ENCODE measurements around the gene C22orf15.

The C22orf15 gene

DNA sequence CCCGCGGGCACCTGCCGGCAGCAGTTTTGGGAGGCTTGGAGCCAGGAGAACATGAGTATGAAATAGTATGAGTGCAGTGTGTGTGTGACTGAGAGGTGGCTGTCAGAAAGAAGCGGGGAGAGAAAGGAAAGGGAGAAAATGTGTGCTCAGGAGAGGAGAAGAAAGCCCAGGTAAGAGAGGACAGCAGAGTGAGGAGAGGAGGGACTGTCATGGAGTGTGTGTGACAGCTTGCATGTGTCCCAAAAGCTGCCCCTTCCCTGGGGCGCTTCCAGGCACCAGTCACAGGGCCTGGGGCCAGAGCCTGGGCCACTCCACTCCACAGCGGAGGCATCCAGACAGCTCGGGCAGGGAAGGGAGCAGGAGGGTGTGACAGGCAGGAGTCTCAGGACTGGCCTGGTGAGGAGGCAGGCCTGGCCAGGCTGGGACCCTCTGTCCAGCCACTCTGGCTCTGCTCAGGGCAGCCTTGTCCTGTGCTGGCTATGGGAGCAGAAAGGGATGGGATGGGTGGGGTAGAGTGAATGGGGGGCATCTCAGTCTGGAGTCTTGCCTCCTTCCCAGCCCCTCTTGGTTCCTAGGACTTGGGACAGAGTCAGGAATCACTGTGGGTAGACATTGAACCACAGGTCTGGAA, 10.8 kb downstream of the C22orf15 start:
- peak overlapping the region; percentile 77 for H3K4me3 ChIP-seq (ENCODE audit: low read length)
- H3K27ac ChIP-seq (ENCODE audit: low read length) = no peak overlapping the region
- peaks cover 29% of the 10 kb centered on the region for H3K4me1 ChIP-seq (ENCODE audit: low read length)
- peaks cover 6% of the 10 kb centered on the region for H3K27me3 ChIP-seq (ENCODE audit: low read depth, low read length)
- no peak overlapping the region; the same call in 1 of the 2 replicates for H2AFZ ChIP-seq (ENCODE audit: low read depth, low read length)
- H3K36me3 ChIP-seq (replicated peaks; ENCODE audit: low read depth, low read length) = no peaks in the 10 kb centered on the region
- peak overlapping the region; percentile 60 for H3K9ac ChIP-seq (ENCODE audit: low read length)
- H3K79me2 ChIP-seq (ENCODE audit: low read length) = no peaks in the 10 kb centered on the region
- H4K20me1 ChIP-seq (ENCODE audit: insufficient read depth, low read length) = no peaks in the 10 kb centered on the region
- peak overlapping the region; percentile 92 for H3K4me2 ChIP-seq (ENCODE audit: low read length)
- H3K9me3 ChIP-seq (ENCODE audit: insufficient read depth, low read length) = no peaks in the 10 kb centered on the region
- TF ChIP-seq, protein P1, sequence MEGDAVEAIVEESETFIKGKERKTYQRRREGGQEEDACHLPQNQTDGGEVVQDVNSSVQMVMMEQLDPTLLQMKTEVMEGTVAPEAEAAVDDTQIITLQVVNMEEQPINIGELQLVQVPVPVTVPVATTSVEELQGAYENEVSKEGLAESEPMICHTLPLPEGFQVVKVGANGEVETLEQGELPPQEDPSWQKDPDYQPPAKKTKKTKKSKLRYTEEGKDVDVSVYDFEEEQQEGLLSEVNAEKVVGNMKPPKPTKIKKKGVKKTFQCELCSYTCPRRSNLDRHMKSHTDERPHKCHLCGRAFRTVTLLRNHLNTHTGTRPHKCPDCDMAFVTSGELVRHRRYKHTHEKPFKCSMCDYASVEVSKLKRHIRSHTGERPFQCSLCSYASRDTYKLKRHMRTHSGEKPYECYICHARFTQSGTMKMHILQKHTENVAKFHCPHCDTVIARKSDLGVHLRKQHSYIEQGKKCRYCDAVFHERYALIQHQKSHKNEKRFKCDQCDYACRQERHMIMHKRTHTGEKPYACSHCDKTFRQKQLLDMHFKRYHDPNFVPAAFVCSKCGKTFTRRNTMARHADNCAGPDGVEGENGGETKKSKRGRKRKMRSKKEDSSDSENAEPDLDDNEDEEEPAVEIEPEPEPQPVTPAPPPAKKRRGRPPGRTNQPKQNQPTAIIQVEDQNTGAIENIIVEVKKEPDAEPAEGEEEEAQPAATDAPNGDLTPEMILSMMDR (IDR thresholded peaks at IDR 0.05; ENCODE audit: low read depth, low read length) = no peak
- TF ChIP-seq EZH2phosphoT487 (IDR thresholded peaks at IDR 0.05; ENCODE audit: low read depth) = no peak

DNA sequence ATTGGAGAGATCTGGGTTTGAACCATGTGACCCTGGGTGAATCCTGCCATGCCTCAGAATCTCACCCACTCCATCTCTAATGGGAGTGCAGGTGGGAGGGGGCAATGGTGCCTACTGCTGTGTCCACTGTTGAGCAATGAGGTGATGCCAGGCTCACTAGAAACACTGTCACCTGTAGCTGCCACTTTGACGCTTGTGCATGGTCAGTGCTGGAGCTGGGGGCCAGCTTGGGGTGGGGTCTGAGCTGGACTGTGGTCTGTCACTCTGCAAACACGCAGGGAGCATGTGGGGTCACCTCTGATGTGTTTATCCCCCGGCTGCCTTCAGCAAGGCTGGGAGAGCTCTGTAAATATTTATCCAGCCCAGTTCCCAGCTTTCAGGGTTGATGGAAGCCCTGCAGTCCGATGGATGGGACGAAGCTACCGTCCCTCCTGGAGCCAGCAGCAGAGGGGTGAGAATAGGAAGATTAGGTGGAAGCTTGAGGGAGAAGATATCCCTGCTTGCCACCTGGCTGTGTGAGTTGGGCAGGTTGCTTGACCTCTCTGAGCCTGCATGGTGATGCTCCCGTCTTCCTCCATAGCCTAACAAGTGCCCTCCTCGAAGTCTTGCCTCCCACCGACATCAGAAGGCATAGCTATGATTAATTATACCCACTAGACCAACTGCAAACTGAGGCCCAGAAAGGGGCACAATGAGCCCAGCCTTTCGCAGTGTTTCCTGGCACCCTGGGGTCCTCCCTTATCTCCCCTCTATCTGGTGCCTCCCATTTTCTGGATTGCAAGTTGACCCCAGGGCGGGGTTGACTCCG, 11.5 kb downstream of the C22orf15 start:
- no peaks in the 10 kb centered on the region for H3K9me3 ChIP-seq (ENCODE audit: insufficient read depth, low read length)
- no peaks in the 10 kb centered on the region for H4K20me1 ChIP-seq (ENCODE audit: insufficient read depth, low read length)
- no peak overlapping the region for H3K4me2 ChIP-seq (ENCODE audit: low read length)
- H3K36me3 ChIP-seq (replicated peaks; ENCODE audit: low read depth, low read length) = no peaks in the 10 kb centered on the region
- H3K27ac ChIP-seq (ENCODE audit: low read length) = no peak overlapping the region
- H3K4me3 ChIP-seq (ENCODE audit: low read length) = no peak overlapping the region
- peaks cover 6% of the 10 kb centered on the region for H3K27me3 ChIP-seq (ENCODE audit: low read depth, low read length)
- H3K79me2 ChIP-seq (ENCODE audit: low read length) = no peaks in the 10 kb centered on the region
- TF ChIP-seq, protein P1 (IDR thresholded peaks at IDR 0.05; ENCODE audit: low read depth, low read length) = no peak
- no peak for TF ChIP-seq EZH2phosphoT487 (IDR thresholded peaks at IDR 0.05; ENCODE audit: low read depth)
- no peak overlapping the region for H3K9ac ChIP-seq (ENCODE audit: low read length)
- H2AFZ ChIP-seq (ENCODE audit: low read depth, low read length) = no peak overlapping the region
- H3K4me1 ChIP-seq (ENCODE audit: low read length) = peaks cover 22% of the 10 kb centered on the region

DNA sequence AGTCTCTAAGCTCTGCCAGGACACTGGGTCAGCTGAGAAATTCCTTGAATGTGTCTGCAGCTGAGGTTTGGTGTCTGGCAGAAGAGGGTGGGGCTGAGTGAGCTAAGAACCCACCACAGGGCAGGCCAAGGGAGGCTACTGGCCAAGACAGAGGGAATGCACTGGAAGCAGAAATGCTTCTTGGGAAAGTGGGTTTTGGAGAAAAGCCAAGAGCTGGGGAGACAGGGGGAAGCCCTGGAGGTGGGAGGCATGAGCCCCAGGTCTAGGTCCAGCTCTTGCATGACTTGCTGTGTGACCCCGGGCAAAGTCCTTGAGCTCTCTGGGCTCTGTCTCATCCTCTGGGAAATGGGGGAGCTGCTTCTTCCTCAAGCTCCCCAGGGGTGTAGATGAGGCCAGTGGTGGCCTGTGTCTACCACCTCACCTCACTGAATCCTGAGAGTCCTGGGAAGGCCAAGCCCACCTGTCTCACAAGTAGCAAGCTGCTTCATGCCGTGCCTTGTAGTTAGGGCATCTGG, 12.2 kb downstream of the C22orf15 start:
- TF ChIP-seq EZH2phosphoT487 (IDR thresholded peaks at IDR 0.05; ENCODE audit: low read depth) = no peak
- TF ChIP-seq, protein P1 (IDR thresholded peaks at IDR 0.05; ENCODE audit: low read depth, low read length) = no peak

DNA sequence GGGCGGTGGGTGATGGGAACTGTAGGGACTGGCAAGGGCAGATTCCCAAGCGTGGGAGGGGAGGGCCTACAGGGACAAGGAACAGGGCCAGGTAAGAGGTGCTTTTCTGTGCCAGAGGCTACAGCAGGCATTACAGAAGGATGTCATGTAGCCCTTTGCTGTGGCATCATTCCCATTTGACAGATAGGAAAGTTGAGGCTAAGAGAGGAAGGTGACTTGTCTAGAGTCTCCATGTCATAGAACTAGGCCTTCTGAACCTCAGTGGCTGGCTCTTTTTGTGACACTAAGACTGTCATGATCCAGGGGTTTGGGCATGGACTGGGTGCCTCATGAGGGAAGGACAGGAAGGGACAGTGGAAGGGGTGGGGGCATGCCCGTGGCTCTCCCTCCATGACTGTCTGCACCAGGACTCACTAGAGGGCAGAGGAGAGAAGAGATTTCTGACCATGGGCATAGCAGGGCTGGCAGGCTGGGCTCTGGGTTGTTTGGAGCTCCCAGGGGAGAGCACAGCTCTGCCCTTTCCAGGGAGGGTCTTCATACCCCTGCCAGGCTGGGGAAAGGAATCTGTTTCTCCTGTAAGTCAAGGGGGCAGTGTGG, 13.1 kb downstream of the C22orf15 start:
- Histone ChIP-seq H4K20me1 (ENCODE audit: insufficient read depth, low read length) (no peaks in the 10 kb centered on the region), H3K4me1 (ENCODE audit: low read length) (peaks cover 16% of the 10 kb centered on the region), H3K4me2 (ENCODE audit: low read length) (no peak overlapping the region), H3K4me3 (ENCODE audit: low read length) (no peak overlapping the region), H3K79me2 (ENCODE audit: low read length) (no peaks in the 10 kb centered on the region), H3K27ac (ENCODE audit: low read length) (no peak overlapping the region), H3K9ac (ENCODE audit: low read length) (no peak overlapping the region), H3K36me3 (replicated peaks; ENCODE audit: low read depth, low read length) (no peaks in the 10 kb centered on the region), H3K27me3 (ENCODE audit: low read depth, low read length) (peaks cover 6% of the 10 kb centered on the region), H2AFZ (ENCODE audit: low read depth, low read length) (no peak overlapping the region), H3K9me3 (ENCODE audit: insufficient read depth, low read length) (no peaks in the 10 kb centered on the region)
- no peak for TF ChIP-seq EZH2phosphoT487 (IDR thresholded peaks at IDR 0.05; ENCODE audit: low read depth)
- TF ChIP-seq, protein P1 (IDR thresholded peaks at IDR 0.05; ENCODE audit: low read depth, low read length) = peak; percentile 26; the same call in 1 of the 2 replicates

More for the DNA sequence above, 12.2 kb downstream of the C22orf15 start:
- Histone ChIP-seq H3K79me2 (ENCODE audit: low read length) (no peaks in the 10 kb centered on the region), H3K9ac (ENCODE audit: low read length) (no peak overlapping the region), H3K9me3 (ENCODE audit: insufficient read depth, low read length) (no peaks in the 10 kb centered on the region), H3K4me2 (ENCODE audit: low read length) (no peak overlapping the region), H3K27ac (ENCODE audit: low read length) (no peak overlapping the region), H3K36me3 (replicated peaks; ENCODE audit: low read depth, low read length) (no peaks in the 10 kb centered on the region), H4K20me1 (ENCODE audit: insufficient read depth, low read length) (no peaks in the 10 kb centered on the region), H3K4me1 (ENCODE audit: low read length) (peaks cover 16% of the 10 kb centered on the region), H3K27me3 (ENCODE audit: low read depth, low read length) (peaks cover 6% of the 10 kb centered on the region), H3K4me3 (ENCODE audit: low read length) (no peak overlapping the region), H2AFZ (ENCODE audit: low read depth, low read length) (no peak overlapping the region)

All from OCI-LY3 (cell line).